IMR-90 (cell line): Measurements from ENCODE around the gene AGO3. TPM values are rescaled to one million over a fixed set of nuclear protein-coding genes. Genes with fewer than 3 reads are reported as not detected.
A peak's percentile ranks its signal among the peaks of the same experiment; 100 is the strongest.

ENCODE experiments used
- ATAC-seq: fragments of 200-7000 bp; cut with Tn5 transposase; 2 replicates; pipeline ENCODE4 v1.9.1; 2020; ENCODE audit warnings: low read depth, mild to moderate bottlenecking, moderate library complexity
- BruUV-seq: library from RNA; stranded (reverse); fragments of 400-500 nt; replicated peaks from 2 replicates; lab custom pipeline; 2021; lab: Mats Ljungman, UMichigan
- CTCF ChIA-PET: fragments of 300-600 bp; formaldehyde crosslinking; extraction: SDS; loops from one replicate; lab custom pipeline; 2021; ENCODE audit warnings: antibody characterized with exemption; lab: Yijun Ruan, JAX
- POLR2A ChIA-PET: fragments of 300-600 bp; sonication (Branson Sonifier 250); formaldehyde crosslinking; loops from one replicate; lab custom pipeline; 2022; ENCODE audit warnings: antibody characterized with exemption; ENCODE audit not compliant: unreplicated experiment; lab: Charles Lee
- DNase-seq: peaks from one replicate; pipeline ENCODE4 v3.0.0; 2013
- H2AFZ ChIP-seq: replicated peaks from 2 replicates; pipeline ENCODE3; 2013; ENCODE audit warnings: low read length, mild to moderate bottlenecking; ENCODE audit not compliant: poor library complexity
- H2AK5ac ChIP-seq: 2 replicates; pipeline ENCODE4 v1.6.1; 2013; ENCODE audit warnings: low read depth, low read length, inconsistent platforms
- H2AK9ac ChIP-seq: replicated peaks from 2 replicates; pipeline ENCODE3; 2013; ENCODE audit warnings: mild to moderate bottlenecking, low read depth, low read length, moderate library complexity; ENCODE audit not compliant: poor library complexity
- H2BK120ac ChIP-seq: 2 replicates; pipeline ENCODE4 v1.6.1; 2013; ENCODE audit warnings: low read depth, low read length, inconsistent platforms
- H2BK15ac ChIP-seq: 3 replicates; pipeline ENCODE4 v1.6.1; 2013; ENCODE audit warnings: low read depth, low read length, inconsistent platforms
- H2BK20ac ChIP-seq: 2 replicates; pipeline ENCODE4 v1.6.1; 2013; ENCODE audit warnings: low read depth, mild to moderate bottlenecking, inconsistent platforms, low read length, moderate library complexity
- H2BK5ac ChIP-seq: 2 replicates; pipeline ENCODE4 v1.6.1; 2013; ENCODE audit warnings: mild to moderate bottlenecking, low read depth, low read length, inconsistent platforms; ENCODE audit not compliant: poor library complexity, severe bottlenecking
- H3K14ac ChIP-seq: replicated peaks from 2 replicates; pipeline ENCODE4 v1.6.1; 2013; ENCODE audit warnings: low read depth, low read length, inconsistent platforms
- H3K18ac ChIP-seq: 2 replicates; pipeline ENCODE4 v1.6.1; 2013; ENCODE audit warnings: low read depth, low read length, control low read depth
- H3K23ac ChIP-seq: 2 replicates; pipeline ENCODE4 v1.6.1; 2013; ENCODE audit warnings: low read depth, low read length, inconsistent platforms
- H3K27ac ChIP-seq: 2 replicates; pipeline ENCODE4 v1.5.1; 2013; ENCODE audit warnings: mild to moderate bottlenecking, control low read depth, low read length; ENCODE audit not compliant: insufficient read depth
- H3K27me3 ChIP-seq: 2 replicates; pipeline ENCODE4 v1.6.1; 2013; ENCODE audit warnings: low read length; ENCODE audit not compliant: control insufficient read depth, insufficient read depth
- H3K36me3 ChIP-seq: 2 replicates; pipeline ENCODE4 v1.6.1; 2013; ENCODE audit warnings: low read length, mixed read lengths; ENCODE audit not compliant: control insufficient read depth, insufficient read depth
- H3K4ac ChIP-seq: 2 replicates; pipeline ENCODE4 v1.6.1; 2013; ENCODE audit warnings: low read depth, low read length, inconsistent platforms
- H3K4me1 ChIP-seq: 2 replicates; pipeline ENCODE4 v1.6.1; 2013; ENCODE audit warnings: low read length, mixed read lengths; ENCODE audit not compliant: control insufficient read depth, insufficient read depth
- H3K4me2 ChIP-seq: 2 replicates; pipeline ENCODE4 v1.6.1; 2013; ENCODE audit warnings: low read depth, mild to moderate bottlenecking, control low read depth, low read length, moderate library complexity
- H3K4me3 ChIP-seq: 2 replicates; pipeline ENCODE4 v1.5.1; 2013; ENCODE audit warnings: low read depth, mild to moderate bottlenecking, control low read depth, low read length, moderate library complexity; ENCODE audit not compliant: insufficient read depth
- H3K56ac ChIP-seq: 2 replicates; pipeline ENCODE4 v1.6.1; 2013; ENCODE audit warnings: low read length, inconsistent platforms; ENCODE audit not compliant: insufficient read depth; ENCODE audit errors: extremely low read depth
- H3K79me1 ChIP-seq, 2 experiments: 2 replicates each; pipeline ENCODE4 v1.6.1; 2013; ENCODE audit warnings: low read length in 2 of 2, inconsistent platforms in 1 of 2, low read depth in 1 of 2
- H3K9ac ChIP-seq: 2 replicates; pipeline ENCODE4 v1.6.1; 2013; ENCODE audit warnings: low read depth, low read length, control low read depth
- H3K9me1 ChIP-seq: 2 replicates; pipeline ENCODE4 v1.6.1; 2013; ENCODE audit warnings: low read length, inconsistent platforms; ENCODE audit not compliant: insufficient read depth
- H3K9me3 ChIP-seq: 2 replicates; pipeline ENCODE4 v1.6.1; 2013; ENCODE audit warnings: low read length; ENCODE audit not compliant: control insufficient read depth, insufficient read depth
- H4K20me1 ChIP-seq: 2 replicates; pipeline ENCODE4 v1.6.1; 2013; ENCODE audit warnings: low read length, inconsistent platforms; ENCODE audit not compliant: insufficient read depth
- H4K5ac ChIP-seq: 2 replicates; pipeline ENCODE4 v1.6.1; 2013; ENCODE audit warnings: mild to moderate bottlenecking, low read depth, low read length, control low read depth
- H4K8ac ChIP-seq, 2 experiments: 2 replicates each; pipeline ENCODE4 v1.6.1; 2013; ENCODE audit warnings: low read depth in 2 of 2, low read length in 2 of 2, control low read depth in 1 of 2, inconsistent platforms in 1 of 2
- H4K91ac ChIP-seq: 2 replicates; pipeline ENCODE4 v1.6.1; 2013; ENCODE audit warnings: low read depth, low read length, inconsistent platforms; ENCODE audit not compliant: insufficient read depth
- BHLHE40 ChIP-seq: fragments of 150-350 bp; IDR thresholded peaks from 2 replicates; pipeline ENCODE4 v1.6.1; 2016; ENCODE audit warnings: mild to moderate bottlenecking, low read depth, low read length
- whole genome bisulfite sequencing, 2 experiments: methylation state at CpG; one replicate each; pipeline versions ENCODE4 v1.1.5 to v1.1.7; 2013; ENCODE audit warnings: missing lambda C conversion rate in 2 of 2; ENCODE audit not compliant: insufficient read length in 1 of 2; ENCODE audit errors: extremely low coverage in 2 of 2; 5-methylcytosine and 5-hydroxymethylcytosine counted together
- dilution Hi-C: fragments of 300-500 bp; cut with HindIII; formaldehyde crosslinking; loops from one replicate; pipeline ENCODE4 v1.14.3; 2018; ENCODE audit warnings: low sequenced_read_pairs; ENCODE audit not compliant: unreplicated experiment
- in situ Hi-C: fragments of 300-500 bp; cut with MboI; formaldehyde crosslinking; loops from 3 replicates; pipeline ENCODE4 v1.14.3; 2019; ENCODE audit warnings: low sequenced_read_pairs, inconsistent platforms, mixed read lengths
- intact Hi-C: fragments of 100-400 bp; cut with micrococcal nuclease; formaldehyde crosslinking; loops from 2 replicates; pipeline ENCODE4 v1.10.0; 2022
- polyA plus RNA-seq, 3 experiments: library from polyadenylated mRNA; depleted of rRNA; stranded (reverse); fragments of >200 nt; gene quantifications; 2 replicates each; pipeline ENCODE4 v1.2.3, GENCODE V29; 2012; ENCODE audit warnings: low replicate concordance in 1 of 3
- total RNA-seq: library from RNA; depleted of rRNA; stranded (reverse); fragments of >200 nt; gene quantifications from 2 replicates; pipeline ENCODE4 v1.2.3, GENCODE V29; 2012

The AGO3 gene
- total and polyA plus RNA-seq, 2 of the 4 experiments (the other 2 are of a cell fraction) = 8.9 to 25.6 TPM

GRCh38 chr1:35881850-35882273 is 49.0 kb upstream of the AGO3 start:
- peak; percentile 7 for DNase-seq
- no peak overlapping the region for H3K56ac ChIP-seq
- H3K79me1 ChIP-seq = peaks cover 18 to 37% of the 10 kb centered on the region in 2 experiments
- H4K20me1 ChIP-seq = peaks cover 28% of the 10 kb centered on the region
- H3K4ac ChIP-seq = no peak overlapping the region
- no peak overlapping the region for H2BK15ac ChIP-seq
- H2BK20ac ChIP-seq = no peak overlapping the region
- H3K4me1 ChIP-seq = peaks cover 12% of the 10 kb centered on the region
- H3K9me3 ChIP-seq = no peaks in the 10 kb centered on the region
- peaks cover 11% of the 10 kb centered on the region for H3K9me1 ChIP-seq
- H3K36me3 ChIP-seq = no peaks in the 10 kb centered on the region
- BruUV-seq = no TSS peak
- ATAC-seq = no peak
- no peak overlapping the region for H4K91ac ChIP-seq
- no peak overlapping the region for H2BK5ac ChIP-seq
- H3K9ac ChIP-seq = no peak overlapping the region
- no peak overlapping the region for H3K27ac ChIP-seq
- no peak overlapping the region for H2AFZ ChIP-seq
- H2AK5ac ChIP-seq = no peak overlapping the region
- intact Hi-C loops = no loop called here
- no peak overlapping the region for H3K4me2 ChIP-seq
- TF ChIP-seq BHLHE40 = no peak
- no peak overlapping the region for H2AK9ac ChIP-seq
- H3K27me3 ChIP-seq = no peaks in the 10 kb centered on the region; the same call in 1 of the 2 replicates
- CTCF ChIA-PET = no interaction called here
- H3K23ac ChIP-seq = no peak overlapping the region
- H3K18ac ChIP-seq = no peak overlapping the region
- no peak overlapping the region for H3K14ac ChIP-seq
- dilution Hi-C loops = no loop called here
- H2BK120ac ChIP-seq = no peak overlapping the region
- H3K4me3 ChIP-seq = no peak overlapping the region
- H4K8ac ChIP-seq = no peak overlapping the region
- in situ Hi-C loops = no loop called here
- 38% methylated on average over 3 of the region's 4 CpGs; no CpG with 5 or more reads in 1 of the 2 experiments for WGBS, 2 experiments
- no peak overlapping the region for H4K5ac ChIP-seq
- POLR2A ChIA-PET = no interaction called here
